Lower lobe of right lung (tissue), 2 donors: ENCODE measurements around the gene ADAMTS17. TPM values are rescaled to one million over a fixed set of nuclear protein-coding genes. Genes with fewer than 3 reads are reported as not detected.
"Not testable (repeated sequence)": the region's sequence is repeated elsewhere in the genome, so short reads cannot be mapped to it uniquely, and the experiment has no call there.

Experiments used
- ATAC-seq, 2 donors: fragments of 200-7000 bp; cut with Tn5 transposase; one replicate each; pipeline ENCODE4 v1.9.1; 2020 to 2022; ENCODE audit warnings: mild to moderate bottlenecking in 2 of 2, moderate library complexity in 2 of 2
- DNase-seq: peaks from one replicate; pipeline ENCODE4 v3.0.0-alpha.2; 2020
- H3K27ac ChIP-seq: fragments of 200-600 bp; one replicate; pipeline ENCODE4 v1.8.0; 2022
- H3K27me3 ChIP-seq: fragments of 200-600 bp; one replicate; pipeline ENCODE4 v1.8.0; 2022; ENCODE audit warnings: low read depth
- H3K36me3 ChIP-seq: fragments of 200-600 bp; one replicate; pipeline ENCODE4 v1.8.0; 2022; ENCODE audit warnings: mild to moderate bottlenecking
- H3K4me1 ChIP-seq: fragments of 200-600 bp; one replicate; pipeline ENCODE4 v1.8.0; 2022
- H3K4me3 ChIP-seq: fragments of 200-600 bp; one replicate; pipeline ENCODE4 v1.8.0; 2022; ENCODE audit warnings: mild to moderate bottlenecking
- H3K9me3 ChIP-seq: fragments of 200-600 bp; one replicate; pipeline ENCODE4 v1.8.0; 2022
- intact Hi-C: fragments of 100-400 bp; cut with DNase I; formaldehyde crosslinking; loops from one replicate; pipeline ENCODE4 v1.11.0; 2022
- total RNA-seq: library from RNA; stranded (reverse); fragmentation: NEBNext Ultra II Directional; extraction: Animal tissue kit (Norgen Biotek cat#: 25700); gene quantifications from one replicate; pipeline ENCODE4 v1.2.1, GENCODE V29; 2021
- TF ChIP-seq, protein P1 (sequence below): fragments of 200-600 bp; IDR thresholded peaks from one replicate; pipeline ENCODE4 v1.8.0; 2022; ENCODE audit warnings: antibody characterized with exemption, mild to moderate bottlenecking
- donor health status: DM: no; HTN: yes; CAD: no; lungs with severe emphysema.

The ADAMTS17 gene
- total RNA-seq, 1 donor from 2014 or later, result 3.0 TPM

DNA sequence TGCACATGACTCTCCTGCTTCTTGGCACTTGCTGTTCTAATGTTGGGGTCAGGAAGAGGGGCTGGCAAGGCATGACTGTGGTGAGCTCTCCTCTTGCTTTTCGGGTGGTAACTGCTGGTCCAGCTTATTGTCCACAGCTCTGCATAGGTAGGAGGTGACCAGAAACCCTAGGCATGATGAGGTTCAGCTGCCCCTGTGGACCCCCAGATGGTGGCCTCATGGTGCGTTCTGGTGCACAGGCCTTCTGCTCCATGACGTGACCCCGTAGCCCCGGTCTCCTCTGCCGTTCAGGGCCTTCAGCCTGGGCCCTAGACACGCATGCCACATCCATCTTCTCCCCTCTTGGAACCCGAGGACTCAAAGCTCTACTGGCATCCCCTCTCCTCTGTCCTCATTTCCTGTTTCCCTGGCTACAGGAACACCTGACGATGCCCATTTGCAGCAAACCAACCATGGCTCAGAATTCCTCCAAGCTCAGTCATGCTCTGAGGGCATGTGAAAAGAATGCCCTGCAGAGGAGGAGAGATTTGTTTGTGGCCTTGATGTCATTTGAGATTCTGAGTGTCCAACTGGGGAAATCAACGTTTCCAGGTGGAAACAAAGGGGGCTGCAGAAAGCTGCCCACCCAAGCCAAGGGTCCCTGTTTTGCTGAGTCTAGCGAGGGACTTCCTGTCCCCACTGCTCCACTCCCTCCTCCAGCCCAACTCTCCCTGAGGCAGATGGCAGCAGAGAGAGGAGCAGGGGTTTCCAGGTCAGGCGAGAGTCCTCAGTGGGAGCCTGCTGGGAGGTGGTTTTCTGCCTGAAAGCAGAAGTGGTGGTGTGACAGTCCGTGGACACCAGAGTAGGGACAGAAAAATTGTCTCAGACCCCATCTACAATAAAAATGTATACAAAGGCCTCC is 409.8 kb downstream of the ADAMTS17 start:
- DNase-seq (no peak), ATAC-seq (no peak)
- TF ChIP-seq, protein P1, sequence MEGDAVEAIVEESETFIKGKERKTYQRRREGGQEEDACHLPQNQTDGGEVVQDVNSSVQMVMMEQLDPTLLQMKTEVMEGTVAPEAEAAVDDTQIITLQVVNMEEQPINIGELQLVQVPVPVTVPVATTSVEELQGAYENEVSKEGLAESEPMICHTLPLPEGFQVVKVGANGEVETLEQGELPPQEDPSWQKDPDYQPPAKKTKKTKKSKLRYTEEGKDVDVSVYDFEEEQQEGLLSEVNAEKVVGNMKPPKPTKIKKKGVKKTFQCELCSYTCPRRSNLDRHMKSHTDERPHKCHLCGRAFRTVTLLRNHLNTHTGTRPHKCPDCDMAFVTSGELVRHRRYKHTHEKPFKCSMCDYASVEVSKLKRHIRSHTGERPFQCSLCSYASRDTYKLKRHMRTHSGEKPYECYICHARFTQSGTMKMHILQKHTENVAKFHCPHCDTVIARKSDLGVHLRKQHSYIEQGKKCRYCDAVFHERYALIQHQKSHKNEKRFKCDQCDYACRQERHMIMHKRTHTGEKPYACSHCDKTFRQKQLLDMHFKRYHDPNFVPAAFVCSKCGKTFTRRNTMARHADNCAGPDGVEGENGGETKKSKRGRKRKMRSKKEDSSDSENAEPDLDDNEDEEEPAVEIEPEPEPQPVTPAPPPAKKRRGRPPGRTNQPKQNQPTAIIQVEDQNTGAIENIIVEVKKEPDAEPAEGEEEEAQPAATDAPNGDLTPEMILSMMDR, result no peak

DNA sequence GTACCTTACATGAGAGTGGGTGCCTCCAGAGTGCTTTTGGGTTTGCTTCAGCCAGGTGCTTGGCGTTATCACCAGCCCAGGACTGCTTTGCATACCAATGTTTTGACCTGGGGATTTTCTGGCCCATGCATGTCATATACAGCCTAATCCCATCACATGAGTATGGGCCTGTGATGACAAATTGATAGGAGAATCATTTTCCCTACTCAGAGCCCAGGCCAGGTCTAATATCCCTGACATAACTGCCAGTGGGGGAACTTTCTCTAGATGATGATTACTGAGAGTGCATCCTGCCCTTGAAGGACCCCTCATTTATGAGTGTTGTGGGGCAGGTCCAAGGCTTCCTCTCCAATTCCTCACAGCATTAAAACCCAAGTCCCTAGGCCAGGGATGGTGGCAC is 411.1 kb downstream of the ADAMTS17 start:
- TF ChIP-seq, protein P1, result no peak
- Histone ChIP-seq H3K4me1 (peaks cover 5% of the 10 kb centered on the region), H3K36me3 (no peaks in the 10 kb centered on the region), H3K27ac (no peak overlapping the region), H3K27me3 (no peaks in the 10 kb centered on the region), H3K9me3 (no peaks in the 10 kb centered on the region), H3K4me3 (no peak overlapping the region)
- intact Hi-C loops, result no loop called here
- ATAC-seq (no peak), DNase-seq (no peak)

More for the DNA sequence above, 409.8 kb downstream of the ADAMTS17 start:
- intact Hi-C loops, result no loop called here
- H3K9me3 ChIP-seq, result no peaks in the 10 kb centered on the region
- H3K27me3 ChIP-seq, result no peaks in the 10 kb centered on the region
- no peaks in the 10 kb centered on the region for H3K36me3 ChIP-seq
- H3K27ac ChIP-seq, result no peak overlapping the region
- no peak overlapping the region for H3K4me3 ChIP-seq
- peaks cover 5% of the 10 kb centered on the region for H3K4me1 ChIP-seq

DNA sequence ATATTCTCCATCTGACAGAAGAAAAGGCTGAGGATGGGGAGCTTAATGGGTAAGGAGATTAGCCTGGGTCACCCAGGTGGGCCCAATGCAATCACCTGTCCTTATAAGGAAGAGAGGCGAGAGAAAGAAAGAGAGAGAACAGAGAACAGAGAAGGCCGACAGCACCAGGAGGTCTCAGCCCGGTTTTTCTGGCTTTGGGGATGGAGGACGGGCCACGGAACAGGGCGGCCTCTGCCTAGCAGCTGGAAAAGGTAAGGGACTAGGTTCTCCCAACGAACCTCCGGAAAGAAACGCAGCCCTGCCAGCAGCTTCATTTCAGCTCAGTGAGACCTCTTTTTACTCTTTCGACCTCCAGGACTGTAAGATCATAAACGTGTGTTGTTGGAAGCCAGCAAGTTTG is 412.5 kb downstream of the ADAMTS17 start:
- Histone ChIP-seq H3K27me3 (no peaks in the 10 kb centered on the region), H3K4me1 (peaks cover 5% of the 10 kb centered on the region), H3K27ac (no peak overlapping the region), H3K4me3 (no peak overlapping the region), H3K36me3 (no peaks in the 10 kb centered on the region), H3K9me3 (no peaks in the 10 kb centered on the region)
- TF ChIP-seq, protein P1, result no peak
- intact Hi-C loops, result no loop called here
- no peak for ATAC-seq
- DNase-seq, result no peak

DNA sequence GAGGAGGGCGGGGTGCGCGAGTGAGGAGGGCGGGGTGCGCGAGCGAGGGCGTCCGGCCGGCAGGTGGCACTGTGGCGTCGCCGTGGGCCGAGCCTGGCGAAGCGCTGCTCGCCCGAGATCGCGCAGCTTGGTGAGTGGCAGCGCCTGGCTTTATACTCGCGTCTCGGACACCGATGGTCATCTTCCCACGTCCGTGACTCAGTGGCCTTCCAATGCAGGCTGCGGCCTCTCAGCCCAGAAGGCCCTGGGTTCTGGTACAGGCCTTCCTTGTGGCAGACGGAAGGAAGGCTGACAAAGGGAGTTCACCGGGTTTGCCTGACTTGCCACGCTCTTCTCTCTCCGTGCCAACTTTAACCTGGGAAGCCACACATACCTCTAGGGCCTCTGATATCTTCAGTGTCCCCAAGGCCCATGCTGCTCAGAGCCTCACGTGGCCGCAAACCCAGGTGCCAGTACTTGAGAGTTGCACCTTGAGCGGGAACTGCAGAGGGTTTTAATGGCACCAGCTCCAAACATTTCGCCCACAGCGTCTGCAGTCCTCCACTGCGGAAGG is 413.3 kb downstream of the ADAMTS17 start:
- H3K4me1 ChIP-seq, result peaks cover 5% of the 10 kb centered on the region
- intact Hi-C loops, result no loop called here
- H3K27ac ChIP-seq, result peak overlapping the region; percentile 71
- H3K27me3 ChIP-seq, result no peaks in the 10 kb centered on the region
- DNase-seq (peak; percentile 90), ATAC-seq (peak; percentile 96 to 97)
- TF ChIP-seq, protein P1, result peak; percentile 69
- peak overlapping the region; percentile 52 for H3K4me3 ChIP-seq
- no peaks in the 10 kb centered on the region for H3K9me3 ChIP-seq
- H3K36me3 ChIP-seq, result no peaks in the 10 kb centered on the region

DNA sequence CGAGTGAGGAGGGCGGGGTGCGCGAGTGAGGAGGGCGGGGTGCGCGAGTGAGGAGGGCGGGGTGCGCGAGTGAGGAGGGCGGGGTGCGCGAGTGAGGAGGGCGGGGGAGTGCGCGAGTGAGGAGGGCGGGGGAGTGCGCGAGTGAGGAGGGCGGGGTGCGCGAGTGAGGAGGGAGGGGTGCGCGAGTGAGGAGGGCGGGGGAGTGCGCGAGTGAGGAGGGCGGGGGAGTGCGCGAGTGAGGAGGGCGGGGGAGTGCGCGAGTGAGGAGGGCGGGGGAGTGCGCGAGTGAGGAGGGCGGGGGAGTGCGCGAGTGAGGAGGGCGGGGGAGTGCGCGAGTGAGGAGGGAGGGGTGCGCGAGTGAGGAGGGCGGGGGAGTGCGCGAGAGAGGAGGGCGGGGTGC is 415.2 kb downstream of the ADAMTS17 start:
- H3K36me3 ChIP-seq, H3K27ac ChIP-seq, DNase-seq, intact Hi-C loops, H3K9me3 ChIP-seq, H3K4me1 ChIP-seq, ATAC-seq, H3K27me3 ChIP-seq: not testable (repeated sequence)
- peak overlapping the region; percentile 53 for H3K4me3 ChIP-seq
